K562 (cell line): ENCODE data around the gene FRMD4A. TPM values are rescaled to one million over a fixed set of nuclear protein-coding genes. Genes with fewer than 3 reads are reported as not detected.

Source experiments
- JUND ChIP-seq, 2 experiments: IDR thresholded peaks; 2 replicates in 1 of 2; 3 replicates in 1 of 2; pipeline ENCODE4 v1.6.1; 2011; ENCODE audit warnings: borderline replicate concordance in 2 of 2, low read depth in 2 of 2, low read length in 2 of 2, improper control_type of control experiment in 1 of 2, missing biosample characterization in 1 of 2, missing genetic modification characterization in 1 of 2, missing genetic modification reagents in 1 of 2
- MCM3 ChIP-seq: fragments of 450-650 bp; IDR thresholded peaks from 2 replicates; pipeline ENCODE4 v1.6.1; 2016
- PATZ1 ChIP-seq: fragments of 250-450 bp; sonication (Bioruptor Pico); IDR thresholded peaks from 2 replicates; pipeline ENCODE4 v1.5.0; 2020; ENCODE audit warnings: mild to moderate bottlenecking, borderline replicate concordance
- SMAD1 ChIP-seq: fragments of 150-350 bp; IDR thresholded peaks from 2 replicates; pipeline ENCODE4 v1.6.1; 2014; ENCODE audit warnings: low read length, low read depth; ENCODE audit not compliant: partially characterized antibody
- ZFX ChIP-seq: sonication (generic); formaldehyde crosslinking; IDR thresholded peaks from 2 replicates; pipeline ENCODE4 v1.8.0; 2022; ENCODE audit warnings: mild to moderate bottlenecking, missing genetic modification reagents, moderate library complexity
- ZKSCAN8 ChIP-seq: fragments of 200-800 bp; sonication (Bioruptor generic); IDR thresholded peaks from 2 replicates; pipeline ENCODE4 v1.6.1; 2016; ENCODE audit warnings: missing genetic modification characterization, missing compliant biosample characterization
- polyA plus RNA-seq, 8 experiments: library from polyadenylated mRNA; depleted of rRNA in 4 of 8; stranded (reverse) in 5 of 8; unstranded in 3 of 8; fragments of >200 nt; fragmentation: Nextera tagmentation in 2 of 8; fragmentation: Illumina TruSeq in 1 of 8; extraction: Ambion mirVana in 2 of 8; extraction: Trizol in 1 of 8; gene quantifications; 2 replicates each; pipeline versions ENCODE4 v1.2.1 to v1.2.3, GENCODE V29; 2011 to 2014; ENCODE audit warnings: inconsistent platforms in 1 of 8, missing spikeins in 1 of 8
- total RNA-seq, 7 experiments: library from RNA; depleted of rRNA in 6 of 7; stranded (reverse); fragments of >200 nt in 6 of 7; fragmentation: Illumina TruSeq in 2 of 7; extraction: Trizol in 2 of 7; gene quantifications; 2 replicates each; pipeline versions ENCODE4 v1.2.1 to v1.2.3, GENCODE V29; 2011 to 2021; ENCODE audit warnings: low replicate concordance in 1 of 7
- TF ChIP-seq, protein P1 (sequence below), 2 experiments: fragments of 450-650 bp; IDR thresholded peaks; 2 replicates each; pipeline ENCODE4 v1.6.1; 2018; ENCODE audit warnings: mild to moderate bottlenecking in 2 of 2, low read depth in 1 of 2; ENCODE audit not compliant: partially characterized antibody in 2 of 2
- TF ChIP-seq, protein P2 (sequence below): fragments of 250-450 bp; sonication (Bioruptor Pico); IDR thresholded peaks from 2 replicates; pipeline ENCODE4 v1.8.0; 2022; ENCODE audit warnings: moderate library complexity, mild to moderate bottlenecking, inconsistent platforms
- TF ChIP-seq, protein P3 (sequence below), 3 experiments: IDR thresholded peaks in 2 of 3; conservative IDR thresholded peaks in 1 of 3; 2 replicates each; pipeline ENCODE4 v1.5.1; 2011 to 2012; ENCODE audit warnings: low read length in 3 of 3, mild to moderate bottlenecking in 3 of 3, control low read depth in 2 of 3, improper control_type of control experiment in 1 of 3, inconsistent platforms in 1 of 3, low read depth in 1 of 3, mixed read lengths in 1 of 3, moderate library complexity in 1 of 3; ENCODE audit not compliant: insufficient read depth in 2 of 3
- TF ChIP-seq, protein P4 (sequence below): sonication (generic); formaldehyde crosslinking; IDR thresholded peaks from 2 replicates; pipeline ENCODE4 v1.8.0; 2022; ENCODE audit warnings: mild to moderate bottlenecking, missing genetic modification reagents, borderline replicate concordance
- TF ChIP-seq, protein P5 (sequence below), 2 experiments: fragments of 450-650 bp; conservative IDR thresholded peaks; 2 replicates each; pipeline ENCODE4 v1.6.1; 2017; ENCODE audit warnings: mild to moderate bottlenecking in 2 of 2, moderate library complexity in 2 of 2

FRMD4A gene
- total and polyA plus RNA-seq, 9 of the 15 experiments (the other 6 are each of a cell fraction or from before 2014, with no cell fraction given) = 0.80 to 5.2 (median 3.0) TPM

DNA sequence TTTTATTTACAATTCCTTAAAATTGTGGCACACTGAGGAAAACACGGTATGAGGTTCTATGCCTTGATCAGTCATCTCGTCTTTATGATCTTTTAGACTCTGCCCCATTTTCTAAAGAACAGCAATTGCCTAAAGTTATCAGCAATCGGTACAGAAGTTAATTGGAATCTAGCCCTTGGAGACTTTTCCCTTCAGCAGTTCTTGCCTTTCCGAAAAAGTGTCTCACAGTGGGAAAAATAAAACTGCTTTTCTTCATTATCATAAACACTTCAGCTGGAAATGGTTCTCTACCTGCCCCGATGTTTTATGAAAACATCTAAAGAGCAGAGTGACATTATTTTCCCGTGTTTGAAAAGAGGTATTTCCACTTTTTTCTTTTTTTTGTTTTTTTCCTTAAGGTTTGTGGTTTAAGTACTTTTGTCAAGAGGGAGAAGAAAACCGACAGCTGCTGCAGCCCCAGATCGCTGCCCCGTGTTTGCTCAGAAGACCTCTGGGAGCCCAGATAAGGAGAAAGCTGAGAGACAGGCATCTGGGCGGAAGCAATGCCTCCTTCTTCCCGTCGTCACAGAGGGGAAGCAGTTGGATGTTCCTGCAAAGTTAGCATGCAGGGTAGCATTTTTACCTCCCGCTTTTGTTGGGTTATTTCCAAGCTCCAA, 149.7 kb downstream of the FRMD4A start (continued):
- TF ChIP-seq, protein P1, sequence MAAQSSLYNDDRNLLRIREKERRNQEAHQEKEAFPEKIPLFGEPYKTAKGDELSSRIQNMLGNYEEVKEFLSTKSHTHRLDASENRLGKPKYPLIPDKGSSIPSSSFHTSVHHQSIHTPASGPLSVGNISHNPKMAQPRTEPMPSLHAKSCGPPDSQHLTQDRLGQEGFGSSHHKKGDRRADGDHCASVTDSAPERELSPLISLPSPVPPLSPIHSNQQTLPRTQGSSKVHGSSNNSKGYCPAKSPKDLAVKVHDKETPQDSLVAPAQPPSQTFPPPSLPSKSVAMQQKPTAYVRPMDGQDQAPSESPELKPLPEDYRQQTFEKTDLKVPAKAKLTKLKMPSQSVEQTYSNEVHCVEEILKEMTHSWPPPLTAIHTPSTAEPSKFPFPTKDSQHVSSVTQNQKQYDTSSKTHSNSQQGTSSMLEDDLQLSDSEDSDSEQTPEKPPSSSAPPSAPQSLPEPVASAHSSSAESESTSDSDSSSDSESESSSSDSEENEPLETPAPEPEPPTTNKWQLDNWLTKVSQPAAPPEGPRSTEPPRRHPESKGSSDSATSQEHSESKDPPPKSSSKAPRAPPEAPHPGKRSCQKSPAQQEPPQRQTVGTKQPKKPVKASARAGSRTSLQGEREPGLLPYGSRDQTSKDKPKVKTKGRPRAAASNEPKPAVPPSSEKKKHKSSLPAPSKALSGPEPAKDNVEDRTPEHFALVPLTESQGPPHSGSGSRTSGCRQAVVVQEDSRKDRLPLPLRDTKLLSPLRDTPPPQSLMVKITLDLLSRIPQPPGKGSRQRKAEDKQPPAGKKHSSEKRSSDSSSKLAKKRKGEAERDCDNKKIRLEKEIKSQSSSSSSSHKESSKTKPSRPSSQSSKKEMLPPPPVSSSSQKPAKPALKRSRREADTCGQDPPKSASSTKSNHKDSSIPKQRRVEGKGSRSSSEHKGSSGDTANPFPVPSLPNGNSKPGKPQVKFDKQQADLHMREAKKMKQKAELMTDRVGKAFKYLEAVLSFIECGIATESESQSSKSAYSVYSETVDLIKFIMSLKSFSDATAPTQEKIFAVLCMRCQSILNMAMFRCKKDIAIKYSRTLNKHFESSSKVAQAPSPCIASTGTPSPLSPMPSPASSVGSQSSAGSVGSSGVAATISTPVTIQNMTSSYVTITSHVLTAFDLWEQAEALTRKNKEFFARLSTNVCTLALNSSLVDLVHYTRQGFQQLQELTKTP (IDR thresholded peaks at IDR 0.05; ENCODE audit: low read depth in 1 of 2, partially characterized antibody in 2 of 2) = peak in 1 of 2 experiments; percentile 48
- TF ChIP-seq JUND (IDR thresholded peaks at IDR 0.05; ENCODE audit: borderline replicate concordance, low read depth, low read length) = peak; percentile 58
- TF ChIP-seq JUND (tag; IDR thresholded peaks at IDR 0.05; ENCODE audit: borderline replicate concordance, low read depth, low read length) = no peak; the same call in 2 of the 3 replicates
- no peak for TF ChIP-seq ZFX (CRISPR knock-in tag)
- TF ChIP-seq, protein P2, sequence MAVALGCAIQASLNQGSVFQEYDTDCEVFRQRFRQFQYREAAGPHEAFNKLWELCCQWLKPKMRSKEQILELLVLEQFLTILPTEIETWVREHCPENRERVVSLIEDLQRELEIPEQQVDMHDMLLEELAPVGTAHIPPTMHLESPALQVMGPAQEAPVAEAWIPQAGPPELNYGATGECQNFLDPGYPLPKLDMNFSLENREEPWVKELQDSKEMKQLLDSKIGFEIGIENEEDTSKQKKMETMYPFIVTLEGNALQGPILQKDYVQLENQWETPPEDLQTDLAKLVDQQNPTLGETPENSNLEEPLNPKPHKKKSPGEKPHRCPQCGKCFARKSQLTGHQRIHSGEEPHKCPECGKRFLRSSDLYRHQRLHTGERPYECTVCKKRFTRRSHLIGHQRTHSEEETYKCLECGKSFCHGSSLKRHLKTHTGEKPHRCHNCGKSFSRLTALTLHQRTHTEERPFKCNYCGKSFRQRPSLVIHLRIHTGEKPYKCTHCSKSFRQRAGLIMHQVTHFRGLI = peak; percentile 62; the same call in 1 of the 2 replicates
- TF ChIP-seq ZKSCAN8 (CRISPR knock-in tag) = peak; percentile 83
- no peak for TF ChIP-seq PATZ1
- TF ChIP-seq, protein P3, sequence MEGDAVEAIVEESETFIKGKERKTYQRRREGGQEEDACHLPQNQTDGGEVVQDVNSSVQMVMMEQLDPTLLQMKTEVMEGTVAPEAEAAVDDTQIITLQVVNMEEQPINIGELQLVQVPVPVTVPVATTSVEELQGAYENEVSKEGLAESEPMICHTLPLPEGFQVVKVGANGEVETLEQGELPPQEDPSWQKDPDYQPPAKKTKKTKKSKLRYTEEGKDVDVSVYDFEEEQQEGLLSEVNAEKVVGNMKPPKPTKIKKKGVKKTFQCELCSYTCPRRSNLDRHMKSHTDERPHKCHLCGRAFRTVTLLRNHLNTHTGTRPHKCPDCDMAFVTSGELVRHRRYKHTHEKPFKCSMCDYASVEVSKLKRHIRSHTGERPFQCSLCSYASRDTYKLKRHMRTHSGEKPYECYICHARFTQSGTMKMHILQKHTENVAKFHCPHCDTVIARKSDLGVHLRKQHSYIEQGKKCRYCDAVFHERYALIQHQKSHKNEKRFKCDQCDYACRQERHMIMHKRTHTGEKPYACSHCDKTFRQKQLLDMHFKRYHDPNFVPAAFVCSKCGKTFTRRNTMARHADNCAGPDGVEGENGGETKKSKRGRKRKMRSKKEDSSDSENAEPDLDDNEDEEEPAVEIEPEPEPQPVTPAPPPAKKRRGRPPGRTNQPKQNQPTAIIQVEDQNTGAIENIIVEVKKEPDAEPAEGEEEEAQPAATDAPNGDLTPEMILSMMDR (IDR thresholded peaks at IDR 0.05 in 2 of 3, conservative IDR thresholded peaks at IDR 0.05 in 1 of 3; ENCODE audit: insufficient read depth in 2 of 3, low read depth in 1 of 3, low read length in 3 of 3) = no peak
- TF ChIP-seq, protein P4, sequence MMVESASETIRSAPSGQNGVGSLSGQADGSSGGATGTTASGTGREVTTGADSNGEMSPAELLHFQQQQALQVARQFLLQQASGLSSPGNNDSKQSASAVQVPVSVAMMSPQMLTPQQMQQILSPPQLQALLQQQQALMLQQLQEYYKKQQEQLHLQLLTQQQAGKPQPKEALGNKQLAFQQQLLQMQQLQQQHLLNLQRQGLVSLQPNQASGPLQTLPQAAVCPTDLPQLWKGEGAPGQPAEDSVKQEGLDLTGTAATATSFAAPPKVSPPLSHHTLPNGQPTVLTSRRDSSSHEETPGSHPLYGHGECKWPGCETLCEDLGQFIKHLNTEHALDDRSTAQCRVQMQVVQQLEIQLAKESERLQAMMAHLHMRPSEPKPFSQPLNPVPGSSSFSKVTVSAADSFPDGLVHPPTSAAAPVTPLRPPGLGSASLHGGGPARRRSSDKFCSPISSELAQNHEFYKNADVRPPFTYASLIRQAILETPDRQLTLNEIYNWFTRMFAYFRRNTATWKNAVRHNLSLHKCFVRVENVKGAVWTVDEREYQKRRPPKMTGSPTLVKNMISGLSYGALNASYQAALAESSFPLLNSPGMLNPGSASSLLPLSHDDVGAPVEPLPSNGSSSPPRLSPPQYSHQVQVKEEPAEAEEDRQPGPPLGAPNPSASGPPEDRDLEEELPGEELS (CRISPR knock-in tag) = no peak
- peak; percentile 54 for TF ChIP-seq SMAD1
- no peak for TF ChIP-seq MCM3
- TF ChIP-seq, protein P5, sequence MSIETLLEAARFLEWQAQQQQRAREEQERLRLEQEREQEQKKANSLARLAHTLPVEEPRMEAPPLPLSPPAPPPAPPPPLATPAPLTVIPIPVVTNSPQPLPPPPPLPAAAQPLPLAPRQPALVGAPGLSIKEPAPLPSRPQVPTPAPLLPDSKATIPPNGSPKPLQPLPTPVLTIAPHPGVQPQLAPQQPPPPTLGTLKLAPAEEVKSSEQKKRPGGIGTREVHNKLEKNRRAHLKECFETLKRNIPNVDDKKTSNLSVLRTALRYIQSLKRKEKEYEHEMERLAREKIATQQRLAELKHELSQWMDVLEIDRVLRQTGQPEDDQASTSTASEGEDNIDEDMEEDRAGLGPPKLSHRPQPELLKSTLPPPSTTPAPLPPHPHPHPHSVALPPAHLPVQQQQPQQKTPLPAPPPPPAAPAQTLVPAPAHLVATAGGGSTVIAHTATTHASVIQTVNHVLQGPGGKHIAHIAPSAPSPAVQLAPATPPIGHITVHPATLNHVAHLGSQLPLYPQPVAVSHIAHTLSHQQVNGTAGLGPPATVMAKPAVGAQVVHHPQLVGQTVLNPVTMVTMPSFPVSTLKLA (conservative IDR thresholded peaks at IDR 0.05) = peak in 1 of 2 experiments; percentile 41; a peak in 1 of 4 replicates
